Stomach (tissue), 19 donors: ENCODE measurements around the gene TUBA1B. TPM values are rescaled to one million over a fixed set of nuclear protein-coding genes. Genes with fewer than 3 reads are reported as not detected.

ENCODE experiments used
- DNase-seq, 2 donors: peaks; one replicate each; pipeline versions ENCODE4 v3.0.0 to v3.0.0-alpha.2; 2013 to 2019
- H3K27ac ChIP-seq, 5 donors: fragments of 200-600 bp in 4 of 5; sonication (generic) in 4 of 5; one replicate each; pipeline ENCODE4 v1.5.1; 2013 to 2019; ENCODE audit warnings: mild to moderate bottlenecking in 1 of 5, moderate library complexity in 1 of 5
- H3K27me3 ChIP-seq, 3 donors: fragments of 200-600 bp; sonication (generic); one replicate each; pipeline ENCODE4 v1.5.1; 2017 to 2019; ENCODE audit warnings: mixed run types in 1 of 3
- H3K36me3 ChIP-seq, 4 donors: fragments of 200-600 bp; sonication (generic); 1 replicate in 3 of 4; 2 replicates in 1 of 4; pipeline ENCODE4 v1.5.1; 2016 to 2019
- H3K4me1 ChIP-seq, 4 donors: fragments of 200-600 bp; sonication (generic); one replicate each; pipeline ENCODE4 v1.5.1; 2016 to 2019
- H3K4me3 ChIP-seq, 4 donors: fragments of 200-600 bp; sonication (generic) in 3 of 4; one replicate each; pipeline ENCODE4 v1.5.1; 2016 to 2019; ENCODE audit warnings: mild to moderate bottlenecking in 1 of 4
- H3K9me3 ChIP-seq, 4 donors: fragments of 200-600 bp; sonication (generic); one replicate each; pipeline ENCODE4 v1.5.1; 2016 to 2019
- CTCF ChIP-seq, 7 experiments: fragments of 450-650 bp in 4 of 7; fragments of 200-600 bp in 3 of 7; sonication (generic) in 3 of 7; IDR thresholded peaks; one replicate each; pipeline ENCODE4 v1.5.1; 2016 to 2019; ENCODE audit warnings: antibody characterized with exemption in 7 of 7, control low read depth in 2 of 7, mild to moderate bottlenecking in 1 of 7
- EP300 ChIP-seq: sonication (generic); formaldehyde crosslinking; IDR thresholded peaks from one replicate; pipeline ENCODE4 v1.6.1; 2017; ENCODE audit warnings: antibody characterized with exemption
- POLR2A ChIP-seq, 4 donors: fragments of 450-650 bp; IDR thresholded peaks; one replicate each; pipeline ENCODE4 v1.6.1; 2016; ENCODE audit warnings: antibody characterized with exemption in 4 of 4, control low read depth in 2 of 4, mild to moderate bottlenecking in 1 of 4, moderate library complexity in 1 of 4
- POLR2AphosphoS5 ChIP-seq, 3 donors: sonication (generic); formaldehyde crosslinking; IDR thresholded peaks; one replicate each; pipeline ENCODE4 v1.6.1; 2016; ENCODE audit warnings: antibody characterized with exemption in 3 of 3
- WGBS, 5 donors: extraction: QIAGEN DNeasy Blood & Tissue Kit in 3 of 5; methylation state at CpG; one replicate each; pipeline versions ENCODE4 v1.1.5 to v1.1.7; 2013 to 2018; 5-methylcytosine and 5-hydroxymethylcytosine counted together
- intact Hi-C: fragments of 100-400 bp; cut with DNase I; formaldehyde crosslinking; loops from one replicate; pipeline ENCODE4 v1.15.1; 2023; ENCODE audit warnings: low total_unique reads
- long read RNA-seq, 10 donors: transcript quantifications; one replicate each; lab custom pipeline, GENCODE V29; 2026
- polyA plus RNA-seq, 3 donors: library from polyadenylated mRNA; stranded (reverse); fragments of 200-250 nt; gene quantifications; one replicate each; pipeline ENCODE4 v1.2.3, GENCODE V29; 2013
- total RNA-seq, 5 donors: library from RNA; depleted of rRNA; stranded (reverse); fragments of >200 nt; gene quantifications; one replicate each; pipeline versions ENCODE4 v1.1.0 to v1.2.3, GENCODE V29; 2014 to 2016
- donor health status: healthy with polysubstance abuse.
- donor health status: Bipolar disorder and iron deficiency.
- donor health status: healthy.

TUBA1B gene
- total RNA-seq = 100 to 1,000 TPM; 205 to 529 (median 339) TPM
- polyA plus RNA-seq = 100 to 1,000 TPM; 436 to 710 (median 468) TPM
- long read RNA-seq, donor 1, transcript TUBA1B-202 (4 exons, 1,627 nt) = major isoform, 115 of 146 reads
- long read RNA-seq, donor 1, transcript TUBA1B-201 (3 exons, 3,198 nt) = minor isoform, 27 of 146 reads
- long read RNA-seq, donor 1, partial matches to known transcripts = 0 of 146 reads
- long read RNA-seq, donor 1, other reads (novel, unspliced or antisense) = 0 of 146 reads
- long read RNA-seq, donor 2, transcript TUBA1B-201 (3 exons, 3,198 nt) = minor isoform, 45 of 238 reads
- long read RNA-seq, donor 2, transcript TUBA1B-202 (4 exons, 1,627 nt) = major isoform, 190 of 238 reads
- long read RNA-seq, donor 2, partial matches to known transcripts = 0 of 238 reads
- long read RNA-seq, donor 2, other reads (novel, unspliced or antisense) = 0 of 238 reads
- long read RNA-seq, donor 3, transcript TUBA1B-207 (2 exons, 840 nt) = minor isoform, 8 of 213 reads
- long read RNA-seq, donor 3, transcript TUBA1B-202 (4 exons, 1,627 nt) = major isoform, 184 of 213 reads
- long read RNA-seq, donor 3, transcript TUBA1B-201 (3 exons, 3,198 nt) = minor isoform, 20 of 213 reads
- long read RNA-seq, donor 3, partial matches to known transcripts = 0 of 213 reads
- long read RNA-seq, donor 3, other reads (novel, unspliced or antisense) = 0 of 213 reads
- long read RNA-seq, donor 4, transcript TUBA1B-202 (4 exons, 1,627 nt) = major isoform, 49 of 51 reads
- long read RNA-seq, donor 4, partial matches to known transcripts = 0 of 51 reads
- long read RNA-seq, donor 4, other reads (novel, unspliced or antisense) = 0 of 51 reads
- long read RNA-seq, donor 5, transcript TUBA1B-202 (4 exons, 1,627 nt) = major isoform, 259 of 330 reads
- long read RNA-seq, donor 5, transcript TUBA1B-201 (3 exons, 3,198 nt) = minor isoform, 42 of 330 reads
- long read RNA-seq, donor 5, transcript TUBA1B-207 (2 exons, 840 nt) = minor isoform, 7 of 330 reads
- long read RNA-seq, donor 5, partial matches to known transcripts = 6 of 330 reads
- long read RNA-seq, donor 5, other reads (novel, unspliced or antisense) = 16 of 330 reads
- long read RNA-seq, donor 6, transcript TUBA1B-207 (2 exons, 840 nt) = minor isoform, 6 of 578 reads
- long read RNA-seq, donor 6, transcript TUBA1B-202 (4 exons, 1,627 nt) = major isoform, 437 of 578 reads
- long read RNA-seq, donor 6, transcript TUBA1B-201 (3 exons, 3,198 nt) = minor isoform, 101 of 578 reads
- long read RNA-seq, donor 6, partial matches to known transcripts = 19 of 578 reads
- long read RNA-seq, donor 6, other reads (novel, unspliced or antisense) = 14 of 578 reads
- long read RNA-seq, donor 7, transcript TUBA1B-202 (4 exons, 1,627 nt) = major isoform, 274 of 346 reads
- long read RNA-seq, donor 7, transcript TUBA1B-201 (3 exons, 3,198 nt) = minor isoform, 39 of 346 reads
- long read RNA-seq, donor 7, transcript TUBA1B-207 (2 exons, 840 nt) = minor isoform, 6 of 346 reads
- long read RNA-seq, donor 7, partial matches to known transcripts = 16 of 346 reads
- long read RNA-seq, donor 7, other reads (novel, unspliced or antisense) = 10 of 346 reads
- long read RNA-seq, donor 8, transcript TUBA1B-201 (3 exons, 3,198 nt) = minor isoform, 27 of 298 reads
- long read RNA-seq, donor 8, transcript TUBA1B-207 (2 exons, 840 nt) = minor isoform, 9 of 298 reads
- long read RNA-seq, donor 8, transcript TUBA1B-202 (4 exons, 1,627 nt) = major isoform, 257 of 298 reads
- long read RNA-seq, donor 8, partial matches to known transcripts = 5 of 298 reads
- long read RNA-seq, donor 8, other reads (novel, unspliced or antisense) = 0 of 298 reads
- long read RNA-seq, donor 9, transcript TUBA1B-207 (2 exons, 840 nt) = minor isoform, 12 of 310 reads
- long read RNA-seq, donor 9, transcript TUBA1B-202 (4 exons, 1,627 nt) = major isoform, 251 of 310 reads
- long read RNA-seq, donor 9, transcript TUBA1B-201 (3 exons, 3,198 nt) = minor isoform, 41 of 310 reads
- long read RNA-seq, donor 9, partial matches to known transcripts = 5 of 310 reads
- long read RNA-seq, donor 9, other reads (novel, unspliced or antisense) = 0 of 310 reads
- long read RNA-seq, donor 10, transcript TUBA1B-201 (3 exons, 3,198 nt) = minor isoform, 23 of 158 reads
- long read RNA-seq, donor 10, transcript TUBA1B-202 (4 exons, 1,627 nt) = major isoform, 132 of 158 reads
- long read RNA-seq, donor 10, partial matches to known transcripts = 0 of 158 reads
- long read RNA-seq, donor 10, other reads (novel, unspliced or antisense) = 0 of 158 reads

- Histone ChIP-seq H3K4me1 (peaks cover 16 to 41% (median 38%) of the 10 kb centered on the region in 4 donors), H3K27me3 (no peaks in the 10 kb centered on the region), H3K36me3 (peaks cover 16 to 32% (median 27%) of the 10 kb centered on the region in 4 donors), H3K9me3 (no peaks in the 10 kb centered on the region), H3K4me3 (peak within 1 kb of the TSS; percentile 68 to 88 (median 75)), H3K27ac (peak within 1 kb of the TSS; percentile 98 to 100 (median 99))
- WGBS, 5 donors = 0 to 1% (median 0%) methylated on average over 30 to 78 of the region's 79 CpGs
- intact Hi-C loops = no loop called here
- DNase-seq = peak; percentile 93 to 97
- peak in 2 of 4 donors; percentile 42 to 83 for TF ChIP-seq POLR2A (IDR thresholded peaks at IDR 0.05)
- no peak for TF ChIP-seq EP300
- TF ChIP-seq POLR2AphosphoS5 (IDR thresholded peaks at IDR 0.05) = peak; percentile 44 to 99 (median 97)
- TF ChIP-seq CTCF (IDR thresholded peaks at IDR 0.05) = no peak
These were observed at the start of gene TUBA1B for GRCh38 chr12:49131051-49131893. Gene TUBA1B (minus strand): TSS chr12:49131395. CDS start chr12:49131300, 95 bp downstream.

DNA sequence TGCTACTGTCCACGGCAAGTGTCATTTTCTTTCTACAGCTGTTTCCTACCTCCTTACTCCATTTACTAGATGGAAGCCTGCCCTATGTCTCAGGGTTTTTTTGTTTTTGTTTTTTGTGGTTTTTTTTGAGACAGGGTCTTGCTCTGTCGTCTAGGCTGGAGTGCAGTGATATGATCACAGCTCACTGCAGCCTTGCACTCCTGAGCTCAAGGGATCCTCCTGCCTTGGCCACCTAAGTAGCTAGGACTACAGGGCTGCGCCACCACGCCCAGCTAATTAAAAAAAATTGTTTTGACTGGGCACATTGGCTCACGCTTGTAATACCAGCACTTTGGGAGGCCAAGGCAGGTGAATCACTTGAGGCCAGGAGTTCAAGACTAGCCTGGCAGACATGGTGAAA, 43.0 kb upstream of the TUBA1B start:
- intact Hi-C loops = no loop called here
- TF ChIP-seq POLR2A (IDR thresholded peaks at IDR 0.05) = no peak
- no peak for TF ChIP-seq POLR2AphosphoS5 (IDR thresholded peaks at IDR 0.05)
- no peak for TF ChIP-seq EP300
- no peak for TF ChIP-seq CTCF (IDR thresholded peaks at IDR 0.05)
- Histone ChIP-seq H3K4me1 (no peaks in the 10 kb centered on the region), H3K9me3 (peaks cover 0 to 6% (median 0%) of the 10 kb centered on the region in 4 donors), H3K4me3 (no peak overlapping the region), H3K36me3 (no peaks in the 10 kb centered on the region), H3K27me3 (no peaks in the 10 kb centered on the region), H3K27ac (no peak overlapping the region)
- WGBS, 5 donors = 69 to 84% (median 77%) methylated on average over 5 of the region's 5 CpGs
- DNase-seq = no peak

DNA sequence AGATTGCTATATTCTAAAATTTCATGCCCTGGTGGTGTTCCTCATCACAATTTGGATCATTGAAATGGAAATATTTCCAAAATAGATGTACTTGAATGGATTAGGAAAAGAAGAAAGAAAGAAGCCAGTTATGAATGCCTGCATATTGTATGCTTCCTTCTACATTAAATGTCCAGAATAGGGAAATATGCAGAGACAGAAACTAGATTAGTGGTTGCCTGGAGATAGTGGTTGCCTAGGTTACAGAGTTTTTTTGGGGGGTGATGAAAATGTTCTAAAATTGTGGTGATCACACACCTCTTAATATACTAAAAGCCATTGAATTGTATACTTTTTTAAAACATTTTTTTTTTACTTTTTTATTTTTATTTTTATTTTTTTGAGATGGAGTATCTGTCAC, 39.7 kb upstream of the TUBA1B start:
- H3K27ac ChIP-seq = no peak overlapping the region
- no peaks in the 10 kb centered on the region for H3K4me1 ChIP-seq
- no peaks in the 10 kb centered on the region for H3K36me3 ChIP-seq
- TF ChIP-seq POLR2A (IDR thresholded peaks at IDR 0.05) = no peak
- DNase-seq = no peak
- no peaks in the 10 kb centered on the region for H3K9me3 ChIP-seq
- no peak overlapping the region for H3K4me3 ChIP-seq
- H3K27me3 ChIP-seq = no peaks in the 10 kb centered on the region
- intact Hi-C loops = no loop called here
